22Rv1 (cell line): ENCODE measurements around the gene DTNB.

Experiments used
- ZFX ChIP-seq: fragments of 450-650 bp; IDR thresholded peaks from 2 replicates; pipeline ENCODE4 v1.6.1; 2017; ENCODE audit warnings: antibody characterized with exemption, borderline replicate concordance
- TF ChIP-seq, protein P1 (sequence below): fragments of 450-650 bp; IDR thresholded peaks from 2 replicates; pipeline ENCODE4 v1.5.1; 2017; ENCODE audit warnings: mild to moderate bottlenecking

DNA sequence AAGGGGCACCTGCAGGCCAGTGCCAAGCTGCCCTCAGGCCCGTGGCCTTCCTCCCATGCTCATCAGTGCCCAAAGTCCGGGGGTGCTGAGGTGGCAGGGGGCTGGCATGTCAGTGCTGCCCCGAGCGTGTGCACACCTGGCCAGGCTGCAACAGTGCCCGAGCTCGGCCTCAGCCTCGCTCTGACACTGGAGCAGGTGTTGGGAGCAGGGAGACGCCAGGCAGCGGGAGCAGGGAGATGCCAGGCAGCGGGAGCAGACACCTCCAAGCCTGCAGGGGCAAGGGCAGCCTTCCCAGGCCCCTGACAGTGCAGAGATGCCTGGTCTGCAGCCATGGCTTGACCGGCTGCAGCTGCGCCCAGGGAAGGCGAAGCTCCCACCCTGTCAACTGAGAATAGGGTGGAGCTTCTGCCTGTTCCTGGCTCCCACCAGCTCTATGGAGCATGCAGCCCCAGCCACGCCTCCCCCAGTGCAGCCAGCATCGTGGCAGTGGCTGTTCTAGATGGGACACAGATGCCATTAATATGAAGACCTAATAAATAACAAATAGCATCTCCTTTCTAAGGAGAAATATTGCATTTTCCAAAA lies 82.4 kb downstream of the DTNB start:
- TF ChIP-seq, protein P1, sequence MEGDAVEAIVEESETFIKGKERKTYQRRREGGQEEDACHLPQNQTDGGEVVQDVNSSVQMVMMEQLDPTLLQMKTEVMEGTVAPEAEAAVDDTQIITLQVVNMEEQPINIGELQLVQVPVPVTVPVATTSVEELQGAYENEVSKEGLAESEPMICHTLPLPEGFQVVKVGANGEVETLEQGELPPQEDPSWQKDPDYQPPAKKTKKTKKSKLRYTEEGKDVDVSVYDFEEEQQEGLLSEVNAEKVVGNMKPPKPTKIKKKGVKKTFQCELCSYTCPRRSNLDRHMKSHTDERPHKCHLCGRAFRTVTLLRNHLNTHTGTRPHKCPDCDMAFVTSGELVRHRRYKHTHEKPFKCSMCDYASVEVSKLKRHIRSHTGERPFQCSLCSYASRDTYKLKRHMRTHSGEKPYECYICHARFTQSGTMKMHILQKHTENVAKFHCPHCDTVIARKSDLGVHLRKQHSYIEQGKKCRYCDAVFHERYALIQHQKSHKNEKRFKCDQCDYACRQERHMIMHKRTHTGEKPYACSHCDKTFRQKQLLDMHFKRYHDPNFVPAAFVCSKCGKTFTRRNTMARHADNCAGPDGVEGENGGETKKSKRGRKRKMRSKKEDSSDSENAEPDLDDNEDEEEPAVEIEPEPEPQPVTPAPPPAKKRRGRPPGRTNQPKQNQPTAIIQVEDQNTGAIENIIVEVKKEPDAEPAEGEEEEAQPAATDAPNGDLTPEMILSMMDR = no peak
- no peak for TF ChIP-seq ZFX
